Neural cell (in vitro differentiated cells): Measurements from ENCODE around the gene PREP. TPM values are rescaled to one million over a fixed set of nuclear protein-coding genes. Genes with fewer than 3 reads are reported as not detected.

Experiments used
- H2AFZ ChIP-seq: fragments of 200-600, 300-800 bp; sonication (generic), shearing (Covaris generic); 2 replicates; pipeline ENCODE4 v1.6.0; 2014; ENCODE audit warnings: low read depth, mild to moderate bottlenecking, antibody characterized with exemption, low read length, moderate library complexity
- H3F3A ChIP-seq: fragments of 200-600 bp; shearing (Covaris generic); 2 replicates; pipeline ENCODE4 v1.6.1; 2016; ENCODE audit warnings: mild to moderate bottlenecking, moderate library complexity, mixed read lengths, antibody characterized with exemption, low read length; ENCODE audit not compliant: insufficient read depth, poor library complexity, severe bottlenecking
- H3K27ac ChIP-seq: fragments of 200-600, 300-800 bp; sonication (generic), shearing (Covaris generic); 2 replicates; pipeline ENCODE4 v1.5.1; 2014; ENCODE audit warnings: mild to moderate bottlenecking, low read length, moderate library complexity
- H3K27me3 ChIP-seq: fragments of 300-800, 200-600 bp; sonication (generic), shearing (Covaris generic); 2 replicates; pipeline ENCODE4 v1.6.0; 2014; ENCODE audit warnings: mild to moderate bottlenecking, low read depth, low read length, moderate library complexity; ENCODE audit not compliant: insufficient read depth
- H3K36me3 ChIP-seq: fragments of 300-800, 200-600 bp; sonication (generic), shearing (Covaris generic); 2 replicates; pipeline ENCODE4 v1.5.1; 2014; ENCODE audit warnings: mild to moderate bottlenecking, antibody characterized with exemption, low read length, moderate library complexity; ENCODE audit not compliant: insufficient read depth
- H3K4me2 ChIP-seq: fragments of 300-800, 200-600 bp; sonication (generic), shearing (Covaris generic); 2 replicates; pipeline ENCODE4 v1.6.0; 2014; ENCODE audit warnings: mild to moderate bottlenecking, low read length
- H3K4me3 ChIP-seq: fragments of 300-800, 200-600 bp; sonication (generic), shearing (Covaris generic); 2 replicates; pipeline ENCODE4 v1.5.1; 2014; ENCODE audit warnings: mild to moderate bottlenecking, low read length, moderate library complexity
- H3K79me2 ChIP-seq: fragments of 200-600 bp; shearing (Covaris generic); replicated peaks from 2 replicates; pipeline ENCODE4 v1.6.0; 2014; ENCODE audit warnings: mild to moderate bottlenecking, low read length, moderate library complexity; ENCODE audit not compliant: insufficient read depth
- H3K9ac ChIP-seq: fragments of 300-800, 200-600 bp; sonication (generic), shearing (Covaris generic); 2 replicates; pipeline ENCODE4 v1.6.1; 2016; ENCODE audit warnings: mild to moderate bottlenecking, low read length, mixed read lengths
- H3K9me2 ChIP-seq: fragments of 200-600 bp; shearing (Covaris generic); 2 replicates; pipeline ENCODE4 v1.6.1; 2016; ENCODE audit warnings: mild to moderate bottlenecking, low read length, mixed read lengths; ENCODE audit not compliant: insufficient read depth
- H3K9me3 ChIP-seq: fragments of 200-600, 300-800 bp; sonication (generic), shearing (Covaris generic); 2 replicates; pipeline ENCODE4 v1.6.1; 2016; ENCODE audit warnings: mild to moderate bottlenecking, mixed run types, low read length, moderate library complexity, mixed read lengths
- H4K20me1 ChIP-seq: fragments of 200-600 bp; shearing (Covaris generic); 2 replicates; pipeline ENCODE4 v1.6.1; 2016; ENCODE audit warnings: mild to moderate bottlenecking, mixed run types; ENCODE audit not compliant: insufficient read depth
- EP300 ChIP-seq: fragments of 450-650 bp; conservative IDR thresholded peaks from 2 replicates; pipeline ENCODE4 v1.6.1; 2014; ENCODE audit warnings: antibody characterized with exemption, mild to moderate bottlenecking, moderate library complexity; ENCODE audit not compliant: poor library complexity, severe bottlenecking
- EZH2 ChIP-seq: fragments of 200-600, 300-800 bp; shearing (Covaris generic), sonication (generic); IDR thresholded peaks from 2 replicates; pipeline ENCODE4 v1.6.1; 2014; ENCODE audit warnings: antibody characterized with exemption, low read length, borderline replicate concordance, mild to moderate bottlenecking; ENCODE audit not compliant: insufficient read depth, poor library complexity, severe bottlenecking
- MXI1 ChIP-seq: fragments of 450-650 bp; conservative IDR thresholded peaks from 2 replicates; pipeline ENCODE4 v1.6.1; 2014; ENCODE audit warnings: antibody characterized with exemption, mild to moderate bottlenecking; ENCODE audit not compliant: poor library complexity, severe bottlenecking
- RAD21 ChIP-seq: fragments of 450-650 bp; conservative IDR thresholded peaks from 2 replicates; pipeline ENCODE4 v1.6.1; 2014; ENCODE audit warnings: antibody characterized with exemption, mild to moderate bottlenecking, moderate library complexity
- SMC3 ChIP-seq: fragments of 450-650 bp; conservative IDR thresholded peaks from 2 replicates; pipeline ENCODE4 v1.6.1; 2014; ENCODE audit warnings: antibody characterized with exemption, mild to moderate bottlenecking, moderate library complexity; ENCODE audit not compliant: poor library complexity
- TAF1 ChIP-seq: IDR thresholded peaks from 2 replicates; pipeline ENCODE4 v1.6.1; 2012; ENCODE audit warnings: low read depth
- polyA plus RNA-seq: library from polyadenylated mRNA; depleted of rRNA; stranded (reverse); fragments of >200 nt; gene quantifications from 2 replicates; pipeline ENCODE4 v1.2.3, GENCODE V29; 2014
- TF ChIP-seq, protein P1 (sequence below): fragments of 450-650 bp; IDR thresholded peaks from 2 replicates; pipeline ENCODE4 v1.5.1; 2014; ENCODE audit warnings: antibody characterized with exemption, mild to moderate bottlenecking, moderate library complexity; ENCODE audit not compliant: poor library complexity, severe bottlenecking
- TF ChIP-seq, protein P2 (sequence below): IDR thresholded peaks from 2 replicates; pipeline ENCODE4 v1.6.1; 2012; ENCODE audit warnings: borderline replicate concordance

The PREP gene
- polyA plus RNA-seq, 1 donor from 2014 or later: 24.5 TPM

DNA sequence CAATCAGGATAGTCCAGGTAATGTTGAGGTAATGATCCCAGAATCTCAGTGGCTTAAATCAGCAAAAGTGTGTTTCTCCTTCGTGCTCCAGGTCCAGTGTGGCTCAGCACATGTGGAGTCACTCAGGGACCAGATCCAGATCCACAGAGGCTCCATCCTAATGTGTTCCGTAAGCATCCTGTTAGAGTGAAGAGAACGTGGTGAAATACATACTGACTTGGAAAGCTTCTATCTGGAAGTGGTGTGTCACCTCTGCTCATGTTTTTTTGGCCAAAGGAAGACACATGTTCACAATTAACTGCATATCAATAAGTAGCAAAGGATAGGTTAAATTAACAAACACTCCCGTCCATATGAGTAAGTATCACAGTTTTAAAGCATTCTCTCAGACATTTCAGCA lies 26.8 kb upstream of the PREP start:
- H3K36me3 ChIP-seq: no peaks in the 10 kb centered on the region
- no peaks in the 10 kb centered on the region for H3K9me2 ChIP-seq
- no peak overlapping the region for H2AFZ ChIP-seq
- H3K4me3 ChIP-seq: no peak overlapping the region
- no peaks in the 10 kb centered on the region for H4K20me1 ChIP-seq
- no peaks in the 10 kb centered on the region for H3K79me2 ChIP-seq
- no peak overlapping the region for H3K27ac ChIP-seq
- no peak for TF ChIP-seq SMC3
- TF ChIP-seq TAF1: no peak
- no peak overlapping the region for H3K4me2 ChIP-seq
- H3F3A ChIP-seq: no peaks in the 10 kb centered on the region
- no peaks in the 10 kb centered on the region for H3K27me3 ChIP-seq
- no peak overlapping the region for H3K9ac ChIP-seq
- H3K9me3 ChIP-seq: no peaks in the 10 kb centered on the region

DNA sequence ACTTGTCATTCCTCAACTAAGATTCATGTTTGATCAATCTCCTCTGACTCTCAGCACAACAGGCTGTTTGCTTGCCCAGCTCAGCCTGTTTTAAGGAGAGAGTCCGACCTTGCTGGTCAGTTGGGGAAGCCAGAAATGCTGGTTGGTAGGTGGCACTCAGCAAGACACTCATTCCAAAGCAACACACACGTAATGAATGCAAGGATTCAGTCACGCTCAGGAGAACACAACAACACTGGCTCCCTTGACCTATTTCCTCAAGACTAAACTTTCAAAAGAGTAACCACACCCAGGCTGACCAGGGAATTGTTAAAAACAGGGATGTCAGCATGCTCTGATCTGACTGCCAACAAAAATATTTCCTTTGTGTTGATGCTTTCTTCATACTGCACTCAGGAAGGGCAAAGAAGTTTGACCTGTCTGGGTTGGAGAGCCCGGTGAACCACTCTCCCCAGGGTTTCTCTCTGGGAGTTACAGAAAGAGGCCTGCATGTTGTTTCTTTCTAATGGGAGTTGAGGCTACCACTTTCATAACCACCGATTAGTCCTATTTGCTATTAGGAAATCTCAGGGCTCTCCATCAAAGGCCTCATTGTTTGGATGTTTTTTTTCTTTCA lies 25.6 kb upstream of the PREP start:
- Histone ChIP-seq H3K79me2 (no peaks in the 10 kb centered on the region), H3K4me2 (no peak overlapping the region), H3K27me3 (no peaks in the 10 kb centered on the region), H3K9ac (no peak overlapping the region), H3F3A (no peaks in the 10 kb centered on the region), H3K4me3 (no peak overlapping the region), H4K20me1 (no peaks in the 10 kb centered on the region), H2AFZ (no peak overlapping the region), H3K36me3 (no peaks in the 10 kb centered on the region), H3K27ac (no peak overlapping the region), H3K9me2 (no peaks in the 10 kb centered on the region), H3K9me3 (no peaks in the 10 kb centered on the region)
- no peak for TF ChIP-seq EZH2
- TF ChIP-seq, protein P1, sequence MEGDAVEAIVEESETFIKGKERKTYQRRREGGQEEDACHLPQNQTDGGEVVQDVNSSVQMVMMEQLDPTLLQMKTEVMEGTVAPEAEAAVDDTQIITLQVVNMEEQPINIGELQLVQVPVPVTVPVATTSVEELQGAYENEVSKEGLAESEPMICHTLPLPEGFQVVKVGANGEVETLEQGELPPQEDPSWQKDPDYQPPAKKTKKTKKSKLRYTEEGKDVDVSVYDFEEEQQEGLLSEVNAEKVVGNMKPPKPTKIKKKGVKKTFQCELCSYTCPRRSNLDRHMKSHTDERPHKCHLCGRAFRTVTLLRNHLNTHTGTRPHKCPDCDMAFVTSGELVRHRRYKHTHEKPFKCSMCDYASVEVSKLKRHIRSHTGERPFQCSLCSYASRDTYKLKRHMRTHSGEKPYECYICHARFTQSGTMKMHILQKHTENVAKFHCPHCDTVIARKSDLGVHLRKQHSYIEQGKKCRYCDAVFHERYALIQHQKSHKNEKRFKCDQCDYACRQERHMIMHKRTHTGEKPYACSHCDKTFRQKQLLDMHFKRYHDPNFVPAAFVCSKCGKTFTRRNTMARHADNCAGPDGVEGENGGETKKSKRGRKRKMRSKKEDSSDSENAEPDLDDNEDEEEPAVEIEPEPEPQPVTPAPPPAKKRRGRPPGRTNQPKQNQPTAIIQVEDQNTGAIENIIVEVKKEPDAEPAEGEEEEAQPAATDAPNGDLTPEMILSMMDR: no peak
- TF ChIP-seq MXI1: no peak
- TF ChIP-seq SMC3: no peak
- TF ChIP-seq EP300: no peak
- TF ChIP-seq RAD21: no peak
- TF ChIP-seq, protein P2, sequence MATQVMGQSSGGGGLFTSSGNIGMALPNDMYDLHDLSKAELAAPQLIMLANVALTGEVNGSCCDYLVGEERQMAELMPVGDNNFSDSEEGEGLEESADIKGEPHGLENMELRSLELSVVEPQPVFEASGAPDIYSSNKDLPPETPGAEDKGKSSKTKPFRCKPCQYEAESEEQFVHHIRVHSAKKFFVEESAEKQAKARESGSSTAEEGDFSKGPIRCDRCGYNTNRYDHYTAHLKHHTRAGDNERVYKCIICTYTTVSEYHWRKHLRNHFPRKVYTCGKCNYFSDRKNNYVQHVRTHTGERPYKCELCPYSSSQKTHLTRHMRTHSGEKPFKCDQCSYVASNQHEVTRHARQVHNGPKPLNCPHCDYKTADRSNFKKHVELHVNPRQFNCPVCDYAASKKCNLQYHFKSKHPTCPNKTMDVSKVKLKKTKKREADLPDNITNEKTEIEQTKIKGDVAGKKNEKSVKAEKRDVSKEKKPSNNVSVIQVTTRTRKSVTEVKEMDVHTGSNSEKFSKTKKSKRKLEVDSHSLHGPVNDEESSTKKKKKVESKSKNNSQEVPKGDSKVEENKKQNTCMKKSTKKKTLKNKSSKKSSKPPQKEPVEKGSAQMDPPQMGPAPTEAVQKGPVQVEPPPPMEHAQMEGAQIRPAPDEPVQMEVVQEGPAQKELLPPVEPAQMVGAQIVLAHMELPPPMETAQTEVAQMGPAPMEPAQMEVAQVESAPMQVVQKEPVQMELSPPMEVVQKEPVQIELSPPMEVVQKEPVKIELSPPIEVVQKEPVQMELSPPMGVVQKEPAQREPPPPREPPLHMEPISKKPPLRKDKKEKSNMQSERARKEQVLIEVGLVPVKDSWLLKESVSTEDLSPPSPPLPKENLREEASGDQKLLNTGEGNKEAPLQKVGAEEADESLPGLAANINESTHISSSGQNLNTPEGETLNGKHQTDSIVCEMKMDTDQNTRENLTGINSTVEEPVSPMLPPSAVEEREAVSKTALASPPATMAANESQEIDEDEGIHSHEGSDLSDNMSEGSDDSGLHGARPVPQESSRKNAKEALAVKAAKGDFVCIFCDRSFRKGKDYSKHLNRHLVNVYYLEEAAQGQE: no peak
- TF ChIP-seq TAF1: no peak
